GM19351 (cell line): ENCODE results near the gene DCTPP1.
A peak's percentile ranks its signal among the peaks of the same experiment; 100 is the strongest.
"Not testable (repeated sequence)": the region's sequence is repeated elsewhere in the genome, so short reads cannot be mapped to it uniquely, and the experiment has no call there.

Experiments
- ATAC-seq: cut with Tn5 transposase; IDR thresholded peaks from one replicate; pipeline ENCODE4 v1.9.1; 2021; ENCODE audit warnings: mild to moderate bottlenecking, moderate library complexity; ENCODE audit not compliant: unreplicated experiment

The DCTPP1 gene

GRCh38 chr16:30416047-30416603 is 13.7 kb downstream of the DCTPP1 start:
- no peak for ATAC-seq

GRCh38 chr16:30414159-30414558 is 15.7 kb downstream of the DCTPP1 start:
- ATAC-seq: no peak

DNA sequence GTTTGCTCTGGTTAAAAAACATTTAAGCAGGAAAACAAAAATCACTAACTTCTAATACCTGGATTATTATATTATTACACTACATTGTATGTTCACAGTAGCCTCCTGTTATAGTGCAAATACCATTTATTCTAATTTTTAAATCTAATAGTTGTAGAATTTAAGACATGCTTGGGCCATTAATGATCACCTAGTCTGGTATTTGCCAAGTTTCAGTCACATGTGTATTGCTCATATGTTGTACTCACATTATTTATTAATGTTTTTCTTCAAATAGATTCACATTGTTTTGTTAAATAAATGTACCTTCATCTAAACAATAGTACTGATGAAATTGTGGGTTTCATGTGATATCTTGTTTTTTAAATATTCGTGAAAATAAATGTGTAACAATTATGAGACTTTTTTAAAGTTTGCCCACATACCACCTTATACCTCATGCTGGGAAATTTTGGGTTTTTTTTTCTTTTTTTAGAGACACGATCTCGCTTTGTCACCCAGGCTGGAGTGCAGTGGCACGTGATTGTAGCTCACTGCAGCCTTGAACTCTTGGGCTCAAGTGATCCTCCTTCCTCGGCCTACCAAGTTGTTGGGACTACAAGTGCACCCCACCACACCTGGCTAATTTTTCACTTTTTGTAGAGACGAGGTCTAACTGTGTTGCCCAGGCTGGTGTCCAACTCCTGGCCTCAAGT is 16.6 kb downstream of the DCTPP1 start:
- ATAC-seq: no peak

GRCh38 chr16:30409125-30410060 is 20.4 kb downstream of the DCTPP1 start:
- no peak for ATAC-seq

- no peak for ATAC-seq
These were observed 21.9 kb downstream of the DCTPP1 start for GRCh38 chr16:30407804-30408534.

DNA sequence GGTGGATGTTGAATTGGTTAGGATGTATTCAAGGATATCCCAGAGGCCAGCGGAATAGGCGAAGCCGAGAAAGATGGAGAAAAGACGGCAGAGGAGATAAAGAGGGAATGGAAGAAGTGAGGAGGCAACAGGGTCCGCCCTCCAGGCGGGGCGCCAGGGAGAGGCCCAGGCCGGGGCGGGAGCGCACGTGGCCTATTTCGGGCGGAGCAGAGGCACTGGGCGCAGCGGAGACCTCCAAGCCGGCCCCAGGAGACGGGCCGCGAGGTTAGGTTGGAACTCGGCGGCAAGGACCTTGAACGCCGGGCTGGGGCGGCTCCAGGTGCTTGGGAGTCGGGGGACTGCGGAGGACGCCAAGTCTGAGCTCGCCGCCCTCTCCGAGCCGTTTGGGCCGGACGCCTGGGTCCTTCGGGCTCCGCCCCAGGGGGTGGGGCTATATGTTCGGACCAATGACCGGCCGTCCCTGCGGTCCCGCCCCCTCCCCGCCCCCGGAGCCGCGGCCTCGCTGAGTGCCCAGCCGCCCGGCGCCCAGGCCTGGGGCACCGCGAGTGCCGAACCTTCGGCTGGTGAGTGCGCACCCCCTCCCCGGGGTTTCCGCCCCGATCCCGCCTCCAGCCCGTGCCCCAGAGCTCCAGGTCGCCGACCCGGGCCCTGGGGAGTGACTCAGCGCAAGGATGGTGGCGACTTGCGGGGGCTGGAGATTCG is 22.6 kb downstream of the DCTPP1 start, which contains the start of gene ZNF771:
Gene ZNF771 (plus strand): TSS at position 505 of the 702 bp plus-strand sequence. CDS start 448 bp downstream, outside the sequence.
- ATAC-seq: peak; percentile 84

DNA sequence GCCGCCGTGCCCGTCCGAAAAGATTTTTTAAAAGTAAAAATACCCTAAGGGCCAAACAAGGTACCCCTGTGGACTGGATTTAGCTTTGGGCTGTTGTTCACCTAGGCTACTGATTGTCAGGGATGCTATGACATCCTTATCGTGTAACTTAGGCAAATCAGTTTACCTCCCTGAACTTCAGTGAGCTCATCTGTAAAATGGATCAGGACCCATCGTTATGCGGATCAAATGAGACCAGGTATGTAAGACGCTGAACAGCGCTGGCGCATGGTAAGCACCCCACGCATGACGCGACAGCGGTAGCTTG is 23.1 kb downstream of the DCTPP1 start:
- ATAC-seq: peak; percentile 21

GRCh38 chr16:30401768-30402425 is 27.9 kb downstream of the DCTPP1 start:
- no peak for ATAC-seq

DNA sequence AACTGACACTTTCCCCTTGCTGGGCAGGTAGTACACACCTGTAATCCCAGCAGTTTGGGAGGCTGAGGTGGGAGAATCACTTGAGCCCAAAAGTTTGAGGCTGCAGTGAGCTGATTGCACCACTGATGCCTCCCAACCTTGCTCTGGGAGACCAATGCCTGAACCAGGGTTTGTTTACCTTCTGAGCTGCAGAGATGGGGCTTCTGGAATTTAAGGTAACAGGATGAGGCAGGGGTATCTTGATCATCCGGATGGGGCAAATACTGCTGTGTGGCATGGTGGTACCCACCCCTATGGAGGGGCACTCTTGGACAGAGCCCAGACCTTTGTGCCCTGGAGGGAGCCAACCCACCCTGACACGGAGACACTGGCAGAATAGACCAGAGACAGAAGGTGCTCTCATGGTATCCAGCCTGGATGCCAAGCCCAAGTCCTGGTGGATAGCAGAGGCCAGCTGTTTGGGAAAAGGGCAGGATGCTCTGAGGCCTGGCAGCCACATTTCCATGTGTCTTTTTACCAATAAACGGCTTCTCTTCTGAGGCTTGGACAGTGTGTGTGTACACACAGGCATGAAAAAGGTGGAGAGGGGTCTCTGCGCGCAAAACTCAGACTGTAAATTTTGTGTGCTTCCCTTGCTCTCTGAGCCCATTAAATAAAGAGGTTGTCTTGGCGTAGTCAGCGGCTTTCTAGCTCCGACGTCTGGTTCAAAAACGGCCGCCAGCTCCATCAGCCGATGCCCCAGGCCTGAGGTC is 30.2 kb downstream of the DCTPP1 start:
- no peak for ATAC-seq

DNA sequence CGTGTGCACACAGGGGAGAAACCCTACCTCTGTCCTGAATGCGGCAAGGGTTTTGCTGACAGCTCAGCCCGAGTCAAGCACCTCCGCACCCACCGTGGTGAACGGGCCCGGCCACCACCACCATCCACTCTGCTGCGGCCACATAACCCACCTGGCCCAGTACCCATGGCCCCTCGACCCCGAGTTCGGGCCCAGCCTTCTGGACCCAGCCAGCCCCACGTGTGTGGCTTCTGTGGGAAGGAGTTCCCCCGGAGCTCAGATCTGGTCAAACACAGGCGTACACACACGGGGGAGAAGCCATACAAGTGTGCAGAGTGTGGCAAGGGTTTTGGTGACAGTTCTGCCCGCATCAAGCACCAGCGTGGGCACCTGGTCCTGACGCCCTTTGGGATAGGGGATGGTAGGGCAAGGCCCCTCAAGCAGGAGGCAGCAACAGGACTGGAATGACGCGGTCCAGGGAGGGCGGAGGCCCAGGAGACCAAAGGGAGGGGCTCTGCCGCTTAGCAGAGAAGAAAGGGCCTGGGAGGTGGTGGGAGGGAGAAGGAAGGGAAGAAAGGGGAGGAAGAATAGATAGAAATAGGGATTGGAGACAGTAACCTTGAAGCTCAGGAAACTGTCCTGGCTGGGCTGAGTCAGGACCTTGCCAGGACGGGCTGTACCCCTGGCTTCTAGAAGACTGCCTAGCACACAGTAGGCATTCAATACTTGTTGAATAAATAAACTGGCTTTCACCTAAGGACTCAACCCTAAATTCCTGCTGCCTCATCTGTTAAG is 31.0 kb downstream of the DCTPP1 start:
- no peak for ATAC-seq

- no peak for ATAC-seq
These were observed 31.8 kb downstream of the DCTPP1 start for GRCh38 chr16:30397776-30398660.

DNA sequence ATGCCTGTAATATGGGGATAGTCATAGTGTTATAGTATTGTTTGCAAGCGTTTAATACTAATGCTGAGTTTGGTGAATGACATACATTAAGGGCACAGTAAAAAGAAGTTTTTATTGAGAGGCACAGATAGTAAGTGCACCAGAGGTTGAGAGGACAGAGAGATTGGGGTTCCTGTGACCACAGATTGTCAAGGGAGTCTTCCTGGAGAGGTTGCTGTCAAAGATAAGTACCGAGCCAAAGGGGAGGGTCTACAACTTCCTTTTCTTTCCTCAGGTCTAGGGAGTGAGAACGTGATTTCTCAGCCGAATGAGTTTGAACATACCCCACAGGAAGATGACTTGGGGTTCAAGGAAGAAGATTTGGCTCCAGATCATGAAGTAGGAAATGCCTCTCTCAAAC is 32.8 kb downstream of the DCTPP1 start:
- ATAC-seq: no peak

DNA sequence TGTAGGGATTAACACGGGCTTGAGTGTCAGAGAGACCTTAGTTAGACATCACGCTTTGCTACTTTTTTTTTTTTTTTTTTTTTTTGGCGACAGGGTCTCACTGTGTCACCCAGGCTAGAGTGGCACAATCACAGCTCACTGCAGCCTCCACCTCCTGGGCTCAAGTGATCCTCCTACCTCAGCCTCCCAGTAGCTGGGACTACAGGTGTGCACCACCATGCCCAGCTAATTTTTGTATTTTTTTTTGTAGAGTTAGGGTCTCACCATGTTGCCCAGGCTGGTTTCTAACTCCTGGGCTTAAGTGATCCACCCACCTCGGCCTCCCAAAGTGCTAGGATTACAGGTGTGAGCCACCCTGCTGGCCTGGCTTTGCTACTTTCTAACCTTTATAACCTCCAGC is 33.2 kb downstream of the DCTPP1 start:
- not testable (repeated sequence) for ATAC-seq

DNA sequence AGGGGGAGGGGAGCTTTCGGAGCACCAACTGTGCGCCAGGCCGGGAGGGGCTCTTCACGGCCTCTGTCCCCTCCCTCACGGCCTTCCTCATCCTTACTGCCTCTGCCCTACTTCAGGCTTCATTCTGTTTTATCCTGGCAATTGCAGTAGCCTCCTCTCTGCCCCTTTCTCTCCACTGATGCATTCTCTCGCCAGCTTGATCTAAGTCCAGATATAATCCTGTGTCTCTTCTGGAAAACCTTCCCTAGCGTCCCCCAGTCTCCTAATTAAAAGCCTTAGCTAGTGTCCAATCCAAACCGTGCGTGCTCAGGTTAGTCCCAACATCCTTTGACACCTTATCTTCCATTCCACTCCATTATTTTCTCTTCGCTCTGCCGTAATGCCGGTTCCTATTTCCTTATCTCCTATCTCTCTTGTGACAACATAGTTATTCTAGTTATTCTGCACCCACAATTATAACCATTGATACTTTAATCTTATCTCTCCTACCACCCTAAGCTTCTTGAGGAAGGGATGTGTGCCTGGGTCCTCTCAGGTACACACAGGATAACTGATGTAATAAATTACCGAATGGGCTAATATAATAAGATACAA is 33.7 kb downstream of the DCTPP1 start:
- no peak for ATAC-seq

- ATAC-seq: no peak
These were observed 34.5 kb downstream of the DCTPP1 start, which contains the start of gene ZNF48 for GRCh38 chr16:30395155-30395991. Gene ZNF48, plus strand, starts transcription at chr16:30395420. Its CDS starts 375 bp downstream, at chr16:30395795.

GRCh38 chr16:30394592-30395154 is 35.2 kb downstream of the DCTPP1 start:
- ATAC-seq: no peak
